ENCODE results near the gene PRR16. TPM values are rescaled to one million over a fixed set of nuclear protein-coding genes. Genes with fewer than 3 reads are reported as not detected.

The PRR16 gene
- total RNA-seq, 6 donors from 2014 or later: 1.7 to 5.2 (median 3.7) TPM

- Histone ChIP-seq H3K4me3 (no peak overlapping the region), H3K27me3 (no peaks in the 10 kb centered on the region), H3K36me3 (no peaks in the 10 kb centered on the region), H3K27ac (no peak overlapping the region), H3K9me3 (no peaks in the 10 kb centered on the region), H3K4me1 (no peaks in the 10 kb centered on the region)
- no peak for TF ChIP-seq CTCF (IDR thresholded peaks at IDR 0.05)
- TF ChIP-seq EP300 (IDR thresholded peaks at IDR 0.05): no peak
- TF ChIP-seq POLR2A (IDR thresholded peaks at IDR 0.05): no peak
- no peak for TF ChIP-seq POLR2AphosphoS5 (IDR thresholded peaks at IDR 0.05)
- no peak for DNase-seq
- ATAC-seq (ENCODE audit: low FRiP score in 2 of 2): no peak
- WGBS, 2 donors: 67 to 78% methylated on average over 2 of the region's 2 CpGs
Measured at GRCh38 chr5:120682851-120683250, 218.8 kb downstream of the PRR16 start.

DNA sequence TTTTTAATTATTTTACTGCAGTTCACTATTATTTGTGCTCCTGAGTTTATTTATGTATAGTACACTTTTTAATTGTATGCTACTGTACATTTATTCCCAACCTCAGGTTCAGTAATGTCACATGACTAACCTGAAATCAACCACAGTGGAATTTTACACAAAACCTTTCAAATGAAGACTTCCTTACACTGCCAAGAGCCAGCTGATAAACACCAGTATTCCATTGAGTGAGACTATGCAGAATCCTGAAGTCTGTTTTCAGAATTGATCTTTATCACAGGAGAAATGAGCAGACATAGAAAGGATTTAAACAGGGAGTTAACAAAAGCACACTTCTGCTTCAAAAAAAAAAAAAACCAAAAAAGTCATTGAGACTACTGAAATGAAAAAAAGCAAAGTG, 219.5 kb downstream of the PRR16 start:
- no peaks in the 10 kb centered on the region for H3K36me3 ChIP-seq
- no peak for ATAC-seq (ENCODE audit: low FRiP score in 2 of 2)
- DNase-seq: no peak

DNA sequence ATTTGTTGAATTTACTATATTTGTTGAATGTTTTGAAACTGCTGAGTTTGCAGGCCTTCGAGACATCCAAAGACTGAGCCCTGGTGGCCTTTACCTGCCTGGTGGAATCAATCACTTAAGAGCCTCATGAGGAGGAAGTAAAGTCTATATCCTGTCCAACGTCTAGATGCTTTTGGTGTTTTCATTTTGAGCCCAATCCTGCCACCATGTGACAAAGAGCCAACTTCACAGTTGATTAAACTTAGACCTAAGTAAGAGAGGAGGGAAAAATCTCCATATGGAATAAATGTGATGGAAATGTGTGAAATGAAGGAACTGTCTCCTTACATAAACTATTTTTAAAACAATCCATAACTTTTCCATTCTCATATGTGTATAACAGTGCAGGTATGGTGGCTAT, 220.1 kb downstream of the PRR16 start:
- Histone ChIP-seq H3K27ac (no peak overlapping the region), H3K27me3 (no peaks in the 10 kb centered on the region), H3K4me1 (no peaks in the 10 kb centered on the region), H3K36me3 (no peaks in the 10 kb centered on the region), H3K4me3 (no peak overlapping the region), H3K9me3 (no peaks in the 10 kb centered on the region)
- ATAC-seq (ENCODE audit: low FRiP score in 2 of 2): no peak
- no peak for DNase-seq
- WGBS, 2 donors: 53 to 54% methylated on average over 2 of the region's 2 CpGs
- no peak for TF ChIP-seq EP300 (IDR thresholded peaks at IDR 0.05)
- no peak for TF ChIP-seq POLR2AphosphoS5 (IDR thresholded peaks at IDR 0.05)
- TF ChIP-seq CTCF (IDR thresholded peaks at IDR 0.05): no peak
- no peak for TF ChIP-seq POLR2A (IDR thresholded peaks at IDR 0.05)

More for the DNA sequence above, 219.5 kb downstream of the PRR16 start:
- H3K4me3 ChIP-seq: no peak overlapping the region
- H3K27ac ChIP-seq: no peak overlapping the region
- no peaks in the 10 kb centered on the region for H3K4me1 ChIP-seq
- H3K9me3 ChIP-seq: no peaks in the 10 kb centered on the region
- no peaks in the 10 kb centered on the region for H3K27me3 ChIP-seq
- TF ChIP-seq EP300 (IDR thresholded peaks at IDR 0.05) (no peak), POLR2AphosphoS5 (IDR thresholded peaks at IDR 0.05) (no peak), CTCF (IDR thresholded peaks at IDR 0.05) (no peak), POLR2A (IDR thresholded peaks at IDR 0.05) (no peak)

GRCh38 chr5:120684749-120685415, 220.8 kb downstream of the PRR16 start:
- Histone ChIP-seq H3K27ac (no peak overlapping the region), H3K4me1 (no peaks in the 10 kb centered on the region), H3K27me3 (no peaks in the 10 kb centered on the region), H3K4me3 (no peak overlapping the region), H3K36me3 (no peaks in the 10 kb centered on the region), H3K9me3 (no peaks in the 10 kb centered on the region)
- ATAC-seq (ENCODE audit: low FRiP score in 2 of 2) (no peak), DNase-seq (no peak)
- 57 to 60% methylated on average over 2 of the region's 2 CpGs for WGBS, 2 donors
- TF ChIP-seq EP300 (IDR thresholded peaks at IDR 0.05) (no peak), POLR2A (IDR thresholded peaks at IDR 0.05) (no peak), CTCF (IDR thresholded peaks at IDR 0.05) (no peak), POLR2AphosphoS5 (IDR thresholded peaks at IDR 0.05) (no peak)
